Activated CD8-positive, alpha-beta memory T cell treated with anti-CD3 and anti-CD28 coated beads, Interleukin-2, amount 50 U/mL, for 48 hours (primary cell): ENCODE results near the gene DVL1.

ENCODE experiments used
- DNase-seq: peaks from one replicate; pipeline ENCODE4 v3.0.0-alpha.2; 2020

Gene DVL1

GRCh38 chr1:1295154-1295923, 53.9 kb downstream of the DVL1 start:
- no peak for DNase-seq

- no peak for DNase-seq
These were observed 54.8 kb downstream of the DVL1 start for GRCh38 chr1:1294250-1294890.

- no peak for DNase-seq
These were observed 55.7 kb downstream of the DVL1 start for GRCh38 chr1:1293263-1294249.

- DNase-seq, result no peak
These were observed 56.4 kb downstream of the DVL1 start for GRCh38 chr1:1292851-1293250.

GRCh38 chr1:1292442-1292779, 56.8 kb downstream of the DVL1 start:
- DNase-seq, result no peak

GRCh38 chr1:1291548-1292441, 57.4 kb downstream of the DVL1 start:
- peak; percentile 77 for DNase-seq

DNA sequence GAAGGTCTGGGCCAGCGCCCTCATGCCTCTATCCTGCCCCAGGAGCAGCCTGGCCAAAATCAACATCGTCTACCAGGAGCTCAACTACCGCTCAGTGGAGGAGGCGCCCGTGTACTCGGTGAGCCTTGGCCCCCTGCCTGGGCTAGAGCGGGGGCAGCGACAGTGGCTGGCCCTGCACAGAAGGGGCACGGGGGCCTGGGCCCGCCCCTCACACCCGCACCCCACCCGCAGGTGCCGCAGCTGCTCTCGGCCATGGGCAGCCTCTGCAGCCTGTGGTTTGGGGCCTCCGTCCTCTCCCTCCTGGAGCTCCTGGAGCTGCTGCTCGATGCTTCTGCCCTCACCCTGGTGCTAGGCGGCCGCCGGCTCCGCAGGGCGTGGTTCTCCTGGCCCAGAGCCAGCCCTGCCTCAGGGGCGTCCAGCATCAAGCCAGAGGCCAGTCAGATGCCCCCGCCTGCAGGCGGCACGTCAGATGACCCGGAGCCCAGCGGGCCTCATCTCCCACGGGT, 58.1 kb downstream of the DVL1 start:
- DNase-seq, result no peak

DNA sequence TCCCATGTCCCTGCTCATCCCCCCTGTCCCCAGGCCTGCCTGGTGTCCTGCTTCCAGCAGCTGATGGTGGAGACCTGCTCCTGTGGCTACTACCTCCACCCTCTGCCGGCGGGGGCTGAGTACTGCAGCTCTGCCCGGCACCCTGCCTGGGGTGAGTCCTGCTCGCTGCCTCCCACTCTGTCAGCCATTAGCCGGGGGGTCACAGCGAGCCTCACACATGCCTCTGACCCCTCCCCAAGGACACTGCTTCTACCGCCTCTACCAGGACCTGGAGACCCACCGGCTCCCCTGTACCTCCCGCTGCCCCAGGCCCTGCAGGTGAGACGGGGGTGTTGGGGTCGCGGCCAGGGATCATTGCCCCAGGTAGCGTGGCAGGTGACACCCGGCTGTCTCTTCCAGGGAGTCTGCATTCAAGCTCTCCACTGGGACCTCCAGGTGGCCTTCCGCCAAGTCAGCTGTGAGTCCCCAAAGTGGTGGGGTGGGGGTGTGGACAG, 58.9 kb downstream of the DVL1 start:
- peak; percentile 82 for DNase-seq

DNA sequence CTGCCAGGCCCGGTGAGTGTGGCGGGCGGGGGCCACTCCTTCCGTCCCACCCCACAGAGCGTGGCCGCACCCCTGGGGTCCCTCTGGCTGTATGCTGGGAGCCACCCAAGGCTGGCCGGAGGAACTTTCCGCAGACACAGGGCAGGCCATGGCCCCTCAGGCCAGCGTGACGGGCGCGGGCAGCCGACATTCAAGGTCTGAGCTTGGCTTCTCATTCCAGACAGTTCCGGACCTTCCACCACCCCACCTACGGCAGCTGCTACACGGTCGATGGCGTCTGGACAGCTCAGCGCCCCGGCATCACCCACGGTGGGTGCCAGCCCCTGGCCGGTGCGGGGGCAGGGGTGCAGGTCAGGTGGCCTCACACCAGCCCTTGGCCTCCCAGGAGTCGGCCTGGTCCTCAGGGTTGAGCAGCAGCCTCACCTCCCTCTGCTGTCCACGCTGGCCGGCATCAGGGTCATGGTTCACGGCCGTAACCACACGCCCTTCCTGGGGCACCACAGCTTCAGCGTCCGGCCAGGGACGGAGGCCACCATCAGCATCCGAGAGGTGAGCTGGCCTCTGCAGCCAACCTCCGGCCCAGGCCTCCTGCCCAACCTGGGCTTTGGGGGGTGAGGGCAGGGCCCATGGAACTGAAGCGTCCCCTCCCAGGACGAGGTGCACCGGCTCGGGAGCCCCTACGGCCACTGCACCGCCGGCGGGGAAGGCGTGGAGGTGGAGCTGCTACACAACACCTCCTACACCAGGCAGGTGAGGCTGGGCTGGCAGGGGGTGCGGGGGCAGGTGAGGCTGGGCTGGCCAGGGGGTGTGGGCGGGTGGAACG, 61.7 kb downstream of the DVL1 start:
- DNase-seq, result no peak

DNA sequence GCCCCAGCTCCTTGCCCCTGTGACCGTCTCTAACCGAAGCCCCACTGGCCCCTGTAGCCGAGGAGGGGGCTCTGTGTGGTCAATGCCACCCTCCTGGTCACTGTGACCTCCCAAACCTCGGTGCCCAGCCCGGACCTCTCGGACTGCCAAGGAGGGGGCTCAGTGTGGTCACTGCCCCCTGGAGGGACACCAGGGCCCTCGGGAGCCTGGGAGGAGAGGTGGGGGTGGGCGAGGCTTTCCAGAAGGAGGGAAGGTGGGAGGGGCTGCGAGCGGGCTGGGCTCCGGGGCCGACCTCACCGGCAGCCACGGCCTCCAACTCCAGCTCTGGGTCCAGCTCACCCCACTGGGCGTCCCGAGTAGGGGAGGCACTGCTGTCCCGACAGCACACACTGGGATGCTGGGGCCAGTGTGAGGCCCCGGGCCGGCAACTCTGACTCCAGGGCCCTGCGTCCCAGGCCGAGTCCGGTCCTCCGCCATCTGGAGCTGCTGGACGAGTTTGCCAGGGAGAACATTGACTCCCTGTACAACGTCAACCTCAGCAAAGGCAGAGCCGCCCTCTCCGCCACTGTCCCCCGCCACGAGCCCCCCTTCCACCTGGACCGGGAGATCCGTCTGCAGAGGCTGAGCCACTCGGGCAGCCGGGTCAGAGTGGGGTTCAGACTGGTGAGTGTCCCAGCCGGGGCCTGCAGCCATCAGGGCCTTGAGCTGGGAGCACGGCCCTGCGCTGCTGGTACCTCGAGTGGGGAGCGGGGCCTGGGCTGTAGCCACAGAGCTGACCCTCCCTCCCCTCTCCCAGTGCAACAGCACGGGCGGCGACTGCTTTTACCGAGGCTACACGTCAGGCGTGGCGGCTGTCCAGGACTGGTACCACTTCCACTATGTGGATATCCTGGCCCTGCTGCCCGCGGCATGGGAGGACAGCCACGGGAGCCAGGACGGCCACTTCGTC, 62.6 kb downstream of the DVL1 start:
- no peak for DNase-seq

DNA sequence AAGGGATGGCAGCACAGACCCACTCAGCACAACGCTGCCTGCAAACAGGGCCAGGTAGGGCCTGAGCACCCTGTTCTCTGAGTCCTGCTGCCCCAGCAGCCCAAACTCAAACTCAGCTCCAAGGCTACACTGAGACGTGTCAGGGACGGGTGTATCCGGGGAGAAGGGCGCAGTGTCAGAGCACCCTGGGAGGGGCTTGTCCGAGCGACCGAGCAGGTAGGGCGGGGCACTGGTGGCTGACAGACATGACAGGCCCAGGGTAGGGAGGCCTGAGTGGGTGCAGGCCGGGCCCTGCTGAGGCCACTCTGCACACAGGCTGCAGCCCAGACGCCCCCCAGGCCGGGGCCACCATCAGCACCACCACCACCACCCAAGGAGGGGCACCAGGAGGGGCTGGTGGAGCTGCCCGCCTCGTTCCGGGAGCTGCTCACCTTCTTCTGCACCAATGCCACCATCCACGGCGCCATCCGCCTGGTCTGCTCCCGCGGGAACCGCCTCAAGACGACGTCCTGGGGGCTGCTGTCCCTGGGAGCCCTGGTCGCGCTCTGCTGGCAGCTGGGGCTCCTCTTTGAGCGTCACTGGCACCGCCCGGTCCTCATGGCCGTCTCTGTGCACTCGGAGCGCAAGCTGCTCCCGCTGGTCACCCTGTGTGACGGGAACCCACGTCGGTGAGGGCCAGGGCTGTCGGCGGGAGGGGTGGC, 63.5 kb downstream of the DVL1 start:
- DNase-seq, result no peak
